GM18502 (cell line): ENCODE measurements around the gene TTR.

Experiments used
- ATAC-seq: cut with Tn5 transposase; IDR thresholded peaks from one replicate; pipeline ENCODE4 v1.9.1; 2021; ENCODE audit warnings: mild to moderate bottlenecking; ENCODE audit not compliant: unreplicated experiment, poor library complexity

The TTR gene

GRCh38 chr18:31578126-31578525 lies 13.6 kb upstream of the TTR start:
- no peak for ATAC-seq

- ATAC-seq: no peak
Measured at GRCh38 chr18:31579375-31579774, 12.3 kb upstream of the TTR start.

GRCh38 chr18:31581498-31582197 lies 10.0 kb upstream of the TTR start:
- no peak for ATAC-seq

GRCh38 chr18:31583185-31583854 lies 8.4 kb upstream of the TTR start:
- ATAC-seq: no peak

GRCh38 chr18:31585991-31586390 lies 5.7 kb upstream of the TTR start:
- no peak for ATAC-seq

GRCh38 chr18:31586616-31587015 lies 5.1 kb upstream of the TTR start:
- ATAC-seq: no peak

GRCh38 chr18:31587529-31587928 lies 4.1 kb upstream of the TTR start:
- ATAC-seq: no peak

GRCh38 chr18:31590570-31590969 lies 1.1 kb upstream of the TTR start:
- no peak for ATAC-seq

- ATAC-seq: no peak
Measured at GRCh38 chr18:31591113-31591512, 564 bp upstream of the TTR start.

GRCh38 chr18:31592506-31593157 lies 955 bp downstream of the TTR start:
- ATAC-seq: no peak

GRCh38 chr18:31595121-31595771 lies 3.6 kb downstream of the TTR start:
- ATAC-seq: no peak

GRCh38 chr18:31596081-31596872 lies 4.6 kb downstream of the TTR start:
- ATAC-seq: no peak

- ATAC-seq: no peak
Measured at GRCh38 chr18:31598021-31598805, 6.5 kb downstream of the TTR start.

- no peak for ATAC-seq
Measured at GRCh38 chr18:31603315-31603714, 11.6 kb downstream of the TTR start.

- no peak for ATAC-seq
Measured at GRCh38 chr18:31606265-31606664, 14.6 kb downstream of the TTR start.

GRCh38 chr18:31607384-31607783 lies 15.7 kb downstream of the TTR start:
- no peak for ATAC-seq

- no peak for ATAC-seq
Measured at GRCh38 chr18:31609886-31610285, 18.2 kb downstream of the TTR start.

- ATAC-seq: no peak
Measured at GRCh38 chr18:31610286-31611205, 18.9 kb downstream of the TTR start.

GRCh38 chr18:31611511-31611910 lies 19.8 kb downstream of the TTR start:
- no peak for ATAC-seq
